Stimulated activated CD4-positive, alpha-beta T cell treated with anti-CD3 and anti-CD28 coated beads, Interleukin-15, amount 100 ng/mL, for 24 hours (primary cell): Measurements from ENCODE around the gene TMEFF2.

Experiments used
- DNase-seq: peaks from one replicate; pipeline ENCODE4 v3.0.0-alpha.2; 2020

The TMEFF2 gene

DNA sequence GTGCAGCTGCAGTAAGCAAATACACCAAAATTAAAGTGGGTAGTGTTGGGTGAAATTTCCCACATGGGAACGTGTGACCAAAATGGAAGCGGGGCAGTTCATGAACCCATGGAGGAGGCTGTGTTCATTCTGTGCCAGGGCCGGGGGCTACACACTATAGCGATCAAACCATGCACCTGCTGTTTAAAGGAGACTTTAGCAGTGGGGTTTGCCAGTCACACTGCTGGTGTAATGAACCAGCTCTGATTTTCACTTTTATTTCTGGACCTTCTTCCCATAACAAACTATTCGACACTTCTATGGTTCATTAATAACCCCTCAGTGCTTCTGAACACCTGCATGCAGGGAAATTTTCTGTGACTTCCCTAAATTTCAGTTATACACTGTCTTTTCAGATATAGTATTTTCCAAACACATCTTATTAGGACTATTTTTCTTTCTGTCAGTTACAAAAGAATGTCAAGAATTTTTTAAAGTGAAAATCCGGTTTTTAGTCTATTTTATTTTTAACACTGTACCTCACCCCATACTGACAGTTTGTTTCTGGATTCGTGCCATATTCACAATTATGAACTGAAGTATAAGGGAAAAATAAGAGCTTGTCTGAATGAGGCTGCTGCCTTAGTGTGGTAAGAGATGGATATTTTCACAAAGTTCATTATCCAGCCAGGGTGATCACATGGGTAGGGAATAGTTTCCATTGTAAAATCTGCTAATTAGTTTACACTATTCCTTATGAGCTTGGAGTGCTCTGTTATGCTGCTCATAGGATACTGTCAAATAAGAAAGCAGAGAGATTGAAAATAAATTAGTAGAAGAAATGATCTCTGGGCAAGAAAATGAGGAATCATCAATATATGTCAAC, 236.5 kb downstream of the TMEFF2 start:
- no peak for DNase-seq

DNA sequence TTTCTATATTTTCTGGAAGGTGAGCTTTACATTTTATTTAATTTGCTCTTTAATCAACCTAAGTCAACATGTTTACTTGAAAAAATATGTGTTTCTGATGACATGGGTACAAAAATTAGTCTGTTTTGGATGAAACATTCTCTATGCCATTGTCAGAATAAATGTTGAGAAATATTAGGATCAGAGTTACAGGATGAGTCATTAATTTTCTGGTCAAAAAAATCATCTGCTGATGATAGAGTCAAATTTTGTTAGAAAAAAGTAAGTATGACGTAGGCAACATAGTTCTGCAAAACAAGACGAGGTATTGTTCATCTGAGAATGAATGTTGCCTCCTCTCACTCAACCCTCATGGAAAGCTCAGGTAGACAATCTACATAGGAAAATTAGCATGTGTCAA, 240.3 kb downstream of the TMEFF2 start:
- DNase-seq = no peak

- DNase-seq = no peak
Measured at GRCh38 chr2:191952515-191953270, 242.0 kb downstream of the TMEFF2 start.

DNA sequence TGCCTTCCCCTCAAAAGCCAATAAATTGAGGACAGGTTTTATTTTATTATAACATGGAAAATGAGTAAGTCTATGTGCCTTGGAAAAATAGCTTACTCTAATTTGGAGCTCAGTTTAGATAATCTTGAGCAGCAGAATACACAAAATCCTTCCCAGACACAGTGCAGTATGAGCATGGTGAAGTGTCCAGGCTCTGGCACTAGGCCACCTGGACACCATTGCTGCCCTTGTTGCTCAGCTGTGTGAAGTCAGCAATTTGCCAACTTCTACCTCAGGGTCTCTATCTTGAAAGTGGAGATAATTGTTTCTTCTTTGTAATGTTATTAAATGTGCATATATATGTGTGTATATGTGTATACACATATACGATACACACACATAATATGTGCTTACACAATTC, 242.9 kb downstream of the TMEFF2 start:
- no peak for DNase-seq

DNA sequence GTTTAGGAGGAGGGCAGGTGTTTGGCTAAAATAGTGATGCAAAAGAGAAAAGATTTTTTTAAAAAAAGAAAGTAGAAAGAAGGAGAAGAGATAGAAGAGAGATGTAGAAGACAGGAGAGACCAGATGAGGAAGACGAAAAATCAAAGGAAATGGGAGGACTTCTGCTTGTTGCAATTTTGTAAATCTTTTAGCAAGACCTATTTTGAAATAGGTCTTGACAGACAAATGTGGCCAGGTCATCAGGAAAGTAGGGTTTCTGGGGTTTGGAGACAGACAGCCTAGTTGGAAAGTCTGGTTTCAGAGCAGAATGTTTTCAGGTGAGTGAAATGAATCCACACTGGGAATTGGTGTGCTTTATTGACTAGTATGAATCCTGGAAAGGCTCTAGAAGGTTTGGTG, 243.4 kb downstream of the TMEFF2 start:
- no peak for DNase-seq

DNA sequence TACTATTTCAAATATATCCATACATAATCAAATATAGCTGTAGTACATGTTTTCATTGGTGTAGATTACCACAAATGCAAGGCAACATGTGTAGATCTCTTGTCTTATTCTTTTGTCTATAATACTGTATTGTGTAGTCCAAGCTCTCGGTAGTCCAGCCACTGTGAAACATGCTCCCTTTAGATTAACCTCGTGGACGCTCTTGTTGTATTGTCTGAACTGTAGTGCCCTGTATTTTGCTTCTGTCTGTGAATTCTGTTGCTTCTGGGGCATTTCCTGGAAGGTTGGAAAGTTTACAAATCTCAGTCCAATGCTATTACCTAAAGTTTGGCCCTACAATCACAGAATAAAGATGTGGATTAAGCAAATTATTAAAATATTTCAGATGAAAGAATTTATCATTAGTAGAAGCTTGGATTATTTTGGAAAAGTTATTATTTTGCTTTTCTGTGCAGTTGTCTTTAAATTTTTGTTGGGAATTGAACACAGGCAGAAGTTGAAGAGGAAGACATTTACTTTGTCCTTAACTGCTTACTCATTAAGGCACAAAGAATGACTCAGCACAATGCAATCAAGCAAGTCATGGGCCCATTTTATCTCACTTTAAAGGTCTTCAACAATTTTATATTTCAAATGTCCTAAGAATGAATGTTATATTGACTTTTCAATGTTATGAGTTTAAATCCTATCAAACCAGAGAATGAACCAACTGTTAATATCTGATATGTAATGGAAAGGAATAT, 244.4 kb downstream of the TMEFF2 start:
- DNase-seq = no peak

- no peak for DNase-seq
Measured at GRCh38 chr2:191947235-191947634, 247.5 kb downstream of the TMEFF2 start.

GRCh38 chr2:191946471-191947182, 248.1 kb downstream of the TMEFF2 start:
- DNase-seq = no peak

DNA sequence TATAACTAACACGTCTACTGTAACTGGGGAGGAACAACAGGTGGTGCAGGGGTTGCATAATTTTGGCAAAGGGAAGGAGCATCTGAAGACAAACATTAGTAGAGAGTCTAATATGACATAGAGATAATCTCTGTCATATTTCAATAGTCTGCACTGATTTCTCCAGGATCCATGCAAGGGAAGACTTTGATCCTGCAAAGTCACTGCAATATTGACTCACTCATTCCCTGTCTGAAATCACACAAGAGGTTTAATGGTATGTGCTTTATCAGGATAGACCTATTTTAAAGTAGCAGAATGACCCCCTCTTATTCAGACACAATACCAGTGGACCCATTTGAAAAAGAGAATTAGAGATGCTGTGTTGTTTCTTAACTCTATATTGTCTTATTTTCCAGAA, 249.1 kb downstream of the TMEFF2 start:
- no peak for DNase-seq

- no peak for DNase-seq
Measured at GRCh38 chr2:191942739-191943103, 252.0 kb downstream of the TMEFF2 start.

GRCh38 chr2:191942090-191942738, 252.5 kb downstream of the TMEFF2 start:
- DNase-seq = no peak

GRCh38 chr2:191941376-191941929, 253.3 kb downstream of the TMEFF2 start:
- DNase-seq = no peak

DNA sequence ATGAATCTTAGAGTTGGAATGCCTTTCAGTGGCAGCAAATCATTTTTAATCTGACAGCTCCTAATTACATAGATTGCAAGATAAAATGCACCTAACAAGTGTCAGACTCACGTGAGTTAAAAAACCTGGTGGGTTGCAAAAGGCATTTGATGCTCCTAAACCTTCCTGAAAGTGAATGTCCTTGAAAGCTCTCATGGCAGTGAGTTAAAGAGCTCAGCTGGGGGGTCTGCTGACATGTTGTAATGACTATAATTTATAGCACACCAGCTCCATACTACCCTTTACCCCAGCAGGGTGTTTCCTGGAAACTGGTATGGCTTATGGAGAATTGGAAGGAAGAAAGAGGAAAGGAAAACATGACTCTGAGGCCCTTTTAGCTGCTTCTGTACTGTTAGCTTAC, 256.0 kb downstream of the TMEFF2 start:
- no peak for DNase-seq

DNA sequence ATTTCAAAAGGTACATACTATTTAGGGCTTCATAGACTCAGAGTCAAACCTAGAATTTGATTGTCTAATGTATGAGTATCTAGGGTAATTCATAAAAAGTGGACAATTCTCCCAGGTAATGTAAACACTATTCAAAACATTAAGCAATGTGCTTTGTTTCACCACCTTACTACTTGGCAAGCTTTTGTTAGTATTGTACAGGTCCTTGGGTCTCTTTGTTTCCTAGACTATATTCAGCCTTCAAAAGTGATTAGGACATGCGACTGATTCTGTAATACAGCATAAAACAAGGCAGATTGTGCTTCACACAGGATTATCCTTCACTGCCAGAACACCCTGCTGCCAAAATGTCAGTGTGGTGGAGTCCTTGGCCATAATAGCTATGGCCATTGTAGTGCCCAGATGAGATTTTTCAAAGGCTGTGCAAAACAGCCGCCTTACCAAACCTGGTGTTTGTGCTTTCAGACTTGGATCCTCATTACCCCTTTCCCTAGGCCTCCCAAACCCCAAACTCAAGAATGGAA, 257.8 kb downstream of the TMEFF2 start:
- DNase-seq = no peak

- DNase-seq = no peak
Measured at GRCh38 chr2:191935247-191935646, 259.5 kb downstream of the TMEFF2 start.

GRCh38 chr2:191933307-191934105, 261.2 kb downstream of the TMEFF2 start:
- DNase-seq = peak; percentile 45

DNA sequence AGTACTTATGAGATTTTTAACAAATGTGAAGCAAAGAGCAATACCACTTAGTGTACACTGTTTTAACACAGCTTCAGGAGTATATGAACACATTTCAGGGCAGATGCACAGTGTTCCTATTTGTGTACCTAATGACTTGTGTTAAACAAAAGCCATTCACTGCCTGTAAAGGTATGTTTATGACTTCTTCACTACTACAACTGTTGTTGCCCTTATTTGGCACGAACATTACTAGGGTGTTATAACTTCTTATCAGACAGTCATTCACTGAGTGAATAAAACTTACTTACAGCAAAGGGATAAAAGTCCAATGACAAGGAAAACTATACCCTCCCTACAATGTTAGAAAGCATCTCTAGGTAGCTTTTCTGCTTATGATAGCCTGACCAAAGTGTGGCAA, 262.4 kb downstream of the TMEFF2 start:
- no peak for DNase-seq

- DNase-seq = no peak
Measured at GRCh38 chr2:191931329-191931728, 263.4 kb downstream of the TMEFF2 start.

DNA sequence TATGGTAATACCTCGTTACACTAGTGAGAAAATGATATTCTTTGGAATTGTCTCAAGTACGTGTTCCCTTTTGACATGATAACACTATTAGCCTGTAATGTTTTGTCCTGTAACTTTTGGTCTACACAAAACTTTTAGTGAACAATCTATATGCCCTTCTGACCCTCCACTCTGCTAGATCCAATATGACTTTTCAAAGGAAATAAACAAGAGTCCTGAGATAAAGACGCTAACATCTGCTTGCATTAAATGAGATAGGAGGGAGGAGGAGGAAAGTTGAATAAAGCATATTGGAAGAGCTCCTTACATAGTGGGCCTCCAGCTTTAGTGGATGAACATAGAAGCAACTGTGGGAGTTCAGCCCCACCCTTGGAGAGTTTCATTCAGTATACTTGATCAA, 264.5 kb downstream of the TMEFF2 start:
- no peak for DNase-seq

GRCh38 chr2:191929288-191929687, 265.4 kb downstream of the TMEFF2 start:
- no peak for DNase-seq

GRCh38 chr2:191927991-191928390, 266.7 kb downstream of the TMEFF2 start:
- DNase-seq = no peak
